ENCODE measurements around the gene CTSC.

Gene CTSC

GRCh38 chr11:88337181-88337986 lies at the start of gene CTSC:
Gene CTSC, minus strand, starts transcription at chr11:88337736. Its CDS starts 64 bp downstream, at chr11:88337672.
- DNase-seq = peak; percentile 49

- no peak for DNase-seq
Observed at GRCh38 chr11:88384669-88385005, 47.1 kb upstream of the CTSC start.

- DNase-seq = no peak
Observed at GRCh38 chr11:88384004-88384668, 46.6 kb upstream of the CTSC start.

- DNase-seq = no peak
Observed at GRCh38 chr11:88383447-88383846, 45.9 kb upstream of the CTSC start.

- DNase-seq = no peak
Observed at GRCh38 chr11:88379130-88379529, 41.6 kb upstream of the CTSC start.

- no peak for DNase-seq
Observed at GRCh38 chr11:88378422-88379066, 41.0 kb upstream of the CTSC start.

- no peak for DNase-seq
Observed at GRCh38 chr11:88377646-88378045, 40.1 kb upstream of the CTSC start.

GRCh38 chr11:88377144-88377543 lies 39.6 kb upstream of the CTSC start:
- DNase-seq = no peak

- DNase-seq = no peak
Observed at GRCh38 chr11:88375927-88376470, 38.5 kb upstream of the CTSC start.

- no peak for DNase-seq
Observed at GRCh38 chr11:88370782-88371181, 33.2 kb upstream of the CTSC start.

GRCh38 chr11:88367310-88367709 lies 29.8 kb upstream of the CTSC start:
- no peak for DNase-seq

GRCh38 chr11:88363648-88364065 lies 26.1 kb upstream of the CTSC start:
- no peak for DNase-seq

GRCh38 chr11:88363004-88363403 lies 25.5 kb upstream of the CTSC start:
- no peak for DNase-seq

GRCh38 chr11:88360141-88360540 lies 22.6 kb upstream of the CTSC start:
- DNase-seq = no peak

- DNase-seq = no peak
Observed at GRCh38 chr11:88359541-88359940, 22.0 kb upstream of the CTSC start.

- DNase-seq = no peak
Observed at GRCh38 chr11:88359114-88359513, 21.6 kb upstream of the CTSC start.

- no peak for DNase-seq
Observed at GRCh38 chr11:88358040-88358431, 20.5 kb upstream of the CTSC start.

- no peak for DNase-seq
Observed at GRCh38 chr11:88357323-88358039, 19.9 kb upstream of the CTSC start.

- DNase-seq = no peak
Observed at GRCh38 chr11:88355887-88356286, 18.4 kb upstream of the CTSC start.

GRCh38 chr11:88354912-88355311 lies 17.4 kb upstream of the CTSC start:
- DNase-seq = no peak

- no peak for DNase-seq
Observed at GRCh38 chr11:88353835-88354496, 16.4 kb upstream of the CTSC start.

GRCh38 chr11:88353386-88353785 lies 15.8 kb upstream of the CTSC start:
- no peak for DNase-seq

GRCh38 chr11:88352139-88352538 lies 14.6 kb upstream of the CTSC start:
- DNase-seq = no peak

All from GOT3 (cell line).